Liver (tissue), 3 donors: Measurements from ENCODE around the gene B4GALT5.
"Not testable (repeated sequence)": the region's sequence is repeated elsewhere in the genome, so short reads cannot be mapped to it uniquely, and the experiment has no call there.

Experiments
- EGR1 ChIP-seq, 2 donors: IDR thresholded peaks; 2 replicates each; pipeline ENCODE4 v1.6.1; 2016 to 2018; ENCODE audit warnings: antibody characterized with exemption in 2 of 2, low read depth in 2 of 2
- FOXA1 ChIP-seq: IDR thresholded peaks from 2 replicates; pipeline ENCODE4 v1.6.1; 2016; ENCODE audit warnings: antibody characterized with exemption
- JUND ChIP-seq, 2 donors: IDR thresholded peaks; 2 replicates each; pipeline ENCODE4 v1.6.1; 2016; ENCODE audit warnings: antibody characterized with exemption in 2 of 2
- REST ChIP-seq: IDR thresholded peaks from 2 replicates; pipeline ENCODE4 v1.6.1; 2016; ENCODE audit warnings: antibody characterized with exemption, mild to moderate bottlenecking
- RXRA ChIP-seq, 2 donors: IDR thresholded peaks; 2 replicates each; pipeline ENCODE4 v1.6.1; 2017 to 2018; ENCODE audit warnings: antibody characterized with exemption in 2 of 2, mild to moderate bottlenecking in 1 of 2
- TAF1 ChIP-seq: conservative IDR thresholded peaks from 2 replicates; pipeline ENCODE4 v1.6.1; 2016; ENCODE audit warnings: antibody characterized with exemption, mild to moderate bottlenecking
- YY1 ChIP-seq: IDR thresholded peaks from 2 replicates; pipeline ENCODE4 v1.6.1; 2016; ENCODE audit warnings: antibody characterized with exemption, mild to moderate bottlenecking
- TF ChIP-seq, protein P1 (sequence below): fragments of 150-350 bp; IDR thresholded peaks from 2 replicates; pipeline ENCODE4 v1.5.1; 2017; ENCODE audit warnings: improper control_type of control experiment, low read depth, low read length; ENCODE audit not compliant: missing input control
- TF ChIP-seq, protein P2 (sequence below): IDR thresholded peaks from 2 replicates; pipeline ENCODE4 v1.6.1; 2016; ENCODE audit warnings: antibody characterized with exemption
- donor health status: healthy.
- donor health status: healthy.

GRCh38 chr20:49611539-49612126, 102.0 kb downstream of the B4GALT5 start:
- TF ChIP-seq, protein P1, sequence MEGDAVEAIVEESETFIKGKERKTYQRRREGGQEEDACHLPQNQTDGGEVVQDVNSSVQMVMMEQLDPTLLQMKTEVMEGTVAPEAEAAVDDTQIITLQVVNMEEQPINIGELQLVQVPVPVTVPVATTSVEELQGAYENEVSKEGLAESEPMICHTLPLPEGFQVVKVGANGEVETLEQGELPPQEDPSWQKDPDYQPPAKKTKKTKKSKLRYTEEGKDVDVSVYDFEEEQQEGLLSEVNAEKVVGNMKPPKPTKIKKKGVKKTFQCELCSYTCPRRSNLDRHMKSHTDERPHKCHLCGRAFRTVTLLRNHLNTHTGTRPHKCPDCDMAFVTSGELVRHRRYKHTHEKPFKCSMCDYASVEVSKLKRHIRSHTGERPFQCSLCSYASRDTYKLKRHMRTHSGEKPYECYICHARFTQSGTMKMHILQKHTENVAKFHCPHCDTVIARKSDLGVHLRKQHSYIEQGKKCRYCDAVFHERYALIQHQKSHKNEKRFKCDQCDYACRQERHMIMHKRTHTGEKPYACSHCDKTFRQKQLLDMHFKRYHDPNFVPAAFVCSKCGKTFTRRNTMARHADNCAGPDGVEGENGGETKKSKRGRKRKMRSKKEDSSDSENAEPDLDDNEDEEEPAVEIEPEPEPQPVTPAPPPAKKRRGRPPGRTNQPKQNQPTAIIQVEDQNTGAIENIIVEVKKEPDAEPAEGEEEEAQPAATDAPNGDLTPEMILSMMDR = not testable (repeated sequence)
- TF ChIP-seq YY1; JUND (IDR thresholded peaks at IDR 0.05); FOXA1; EGR1 (IDR thresholded peaks at IDR 0.05; ENCODE audit: low read depth in 2 of 2); TAF1; RXRA (IDR thresholded peaks at IDR 0.05); REST: not testable (repeated sequence)
- TF ChIP-seq, protein P2, sequence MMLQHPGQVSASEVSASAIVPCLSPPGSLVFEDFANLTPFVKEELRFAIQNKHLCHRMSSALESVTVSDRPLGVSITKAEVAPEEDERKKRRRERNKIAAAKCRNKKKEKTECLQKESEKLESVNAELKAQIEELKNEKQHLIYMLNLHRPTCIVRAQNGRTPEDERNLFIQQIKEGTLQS = not testable (repeated sequence)
